Activated naive CD8-positive, alpha-beta T cell treated with anti-CD3 and anti-CD28 coated beads, Interleukin-2, amount 10 ng/mL, durations not matched to agents 7 days and 5 days (primary cell): ENCODE results near the gene PDGFRB. TPM values are rescaled to one million over a fixed set of nuclear protein-coding genes. Genes with fewer than 3 reads are reported as not detected.

Source experiments
- ATAC-seq: fragments of 150-1000 bp; cut with Tn5 transposase; one replicate; pipeline ENCODE4 v1.10.0; 2021; ENCODE audit warnings: low read depth, moderate library complexity
- POLR2A ChIA-PET: fragments of 350-600 bp; sonication (Branson Sonifier 250); formaldehyde crosslinking; loops from one replicate; lab custom pipeline; 2021; ENCODE audit warnings: antibody characterized with exemption; lab: Charles Lee
- DNase-seq: peaks from one replicate; pipeline ENCODE4 v3.0.0; 2021
- H3K27ac Mint-ChIP-seq: one replicate; pipeline ENCODE4 v1.8.0; 2022; ENCODE audit warnings: mild to moderate bottlenecking, mixed read lengths
- H3K27me3 Mint-ChIP-seq: one replicate; pipeline ENCODE4 v1.8.0; 2022; ENCODE audit warnings: mild to moderate bottlenecking, moderate library complexity, mixed read lengths
- H3K36me3 Mint-ChIP-seq: one replicate; pipeline ENCODE4 v1.8.0; 2021; ENCODE audit warnings: mild to moderate bottlenecking, mixed read lengths
- H3K4me1 Mint-ChIP-seq: one replicate; pipeline ENCODE4 v1.8.0; 2021; ENCODE audit warnings: mixed read lengths
- H3K4me3 Mint-ChIP-seq: one replicate; pipeline ENCODE4 v1.8.0; 2022; ENCODE audit warnings: mild to moderate bottlenecking, moderate library complexity, mixed read lengths
- H3K9me3 Mint-ChIP-seq: one replicate; pipeline ENCODE4 v1.8.0; 2021; ENCODE audit warnings: mixed read lengths
- total RNA-seq, 2 experiments: library from RNA; stranded (reverse); gene quantifications; one replicate each; pipeline ENCODE4 v1.2.3, GENCODE V29; 2021

The PDGFRB gene
- total RNA-seq, 2 experiments from 2014 or later = 33.4 to 41.5 TPM

GRCh38 chr5:150077996-150078801 is 77.4 kb downstream of the PDGFRB start:
- no peak for ATAC-seq
- Mint-ChIP-seq H3K4me1 (peaks cover 10% of the 10 kb centered on the region), H3K36me3 (no peaks in the 10 kb centered on the region), H3K4me3 (no peak overlapping the region), H3K27me3 (peaks cover 7% of the 10 kb centered on the region), H3K27ac (no peak overlapping the region), H3K9me3 (no peaks in the 10 kb centered on the region)
- POLR2A ChIA-PET = no interaction called here
- DNase-seq = no peak

- no peak overlapping the region for H3K4me3 Mint-ChIP-seq
- no peaks in the 10 kb centered on the region for H3K9me3 Mint-ChIP-seq
- H3K4me1 Mint-ChIP-seq = peaks cover 4% of the 10 kb centered on the region
- peaks cover 4% of the 10 kb centered on the region for H3K27me3 Mint-ChIP-seq
- POLR2A ChIA-PET = no interaction called here
- DNase-seq (no peak), ATAC-seq (no peak)
- no peaks in the 10 kb centered on the region for H3K36me3 Mint-ChIP-seq
- no peak overlapping the region for H3K27ac Mint-ChIP-seq
Observed at GRCh38 chr5:150077060-150077459, 78.6 kb downstream of the PDGFRB start.

GRCh38 chr5:150075806-150076205 is 79.8 kb downstream of the PDGFRB start:
- no peak overlapping the region for H3K27ac Mint-ChIP-seq
- ATAC-seq = no peak
- H3K9me3 Mint-ChIP-seq = no peaks in the 10 kb centered on the region
- H3K4me1 Mint-ChIP-seq = no peaks in the 10 kb centered on the region
- H3K4me3 Mint-ChIP-seq = no peak overlapping the region
- POLR2A ChIA-PET = no interaction called here
- H3K27me3 Mint-ChIP-seq = peaks cover 4% of the 10 kb centered on the region
- no peaks in the 10 kb centered on the region for H3K36me3 Mint-ChIP-seq
- no peak for DNase-seq

- DNase-seq = no peak
- Mint-ChIP-seq H3K4me1 (no peaks in the 10 kb centered on the region), H3K27ac (no peak overlapping the region), H3K27me3 (peaks cover 4% of the 10 kb centered on the region), H3K36me3 (no peaks in the 10 kb centered on the region), H3K4me3 (no peak overlapping the region), H3K9me3 (no peaks in the 10 kb centered on the region)
- POLR2A ChIA-PET = interaction anchor here (0.5 kb wide), 1 partner anchor 451 kb away, joined by 5 read pairs; no protein-coding TSS in a partner anchor
- ATAC-seq = no peak
Observed at GRCh38 chr5:150075233-150075632, 80.4 kb downstream of the PDGFRB start.

- POLR2A ChIA-PET = no interaction called here
- DNase-seq = no peak
- H3K27ac Mint-ChIP-seq = no peak overlapping the region
- H3K4me1 Mint-ChIP-seq = peaks cover under 1% of the 10 kb centered on the region
- no peaks in the 10 kb centered on the region for H3K36me3 Mint-ChIP-seq
- no peak for ATAC-seq
- H3K4me3 Mint-ChIP-seq = no peak overlapping the region
- H3K9me3 Mint-ChIP-seq = no peaks in the 10 kb centered on the region
- H3K27me3 Mint-ChIP-seq = peaks cover 3% of the 10 kb centered on the region
Observed at GRCh38 chr5:150073677-150074076, 82.0 kb downstream of the PDGFRB start.

- no peak overlapping the region for H3K27ac Mint-ChIP-seq
- H3K9me3 Mint-ChIP-seq = no peaks in the 10 kb centered on the region
- peaks cover 2% of the 10 kb centered on the region for H3K4me1 Mint-ChIP-seq
- no peaks in the 10 kb centered on the region for H3K27me3 Mint-ChIP-seq
- no peak for ATAC-seq
- DNase-seq = peak; percentile 9
- POLR2A ChIA-PET = no interaction called here
- no peaks in the 10 kb centered on the region for H3K36me3 Mint-ChIP-seq
- no peak overlapping the region for H3K4me3 Mint-ChIP-seq
Observed at GRCh38 chr5:150073086-150073625, 82.5 kb downstream of the PDGFRB start.

GRCh38 chr5:150070821-150071220 is 84.8 kb downstream of the PDGFRB start:
- POLR2A ChIA-PET = no interaction called here

GRCh38 chr5:150069672-150070627 is 85.7 kb downstream of the PDGFRB start:
- DNase-seq = peak; percentile 19
- Mint-ChIP-seq H3K4me3 (no peak overlapping the region), H3K27ac (no peak overlapping the region), H3K4me1 (peaks cover 13% of the 10 kb centered on the region), H3K27me3 (peaks cover under 1% of the 10 kb centered on the region), H3K36me3 (no peaks in the 10 kb centered on the region), H3K9me3 (no peaks in the 10 kb centered on the region)
- no peak for ATAC-seq
- POLR2A ChIA-PET = interaction anchor here (0.6 kb wide), 1 partner anchor 50 kb away, joined by 4 read pairs; no protein-coding TSS in a partner anchor

More at GRCh38 chr5:150070821-150071220, 84.8 kb downstream of the PDGFRB start:
- H3K9me3 Mint-ChIP-seq = no peaks in the 10 kb centered on the region
- H3K4me1 Mint-ChIP-seq = peaks cover 13% of the 10 kb centered on the region
- no peaks in the 10 kb centered on the region for H3K36me3 Mint-ChIP-seq
- DNase-seq (peak; percentile 9), ATAC-seq (no peak)
- H3K27me3 Mint-ChIP-seq = no peaks in the 10 kb centered on the region
- no peak overlapping the region for H3K4me3 Mint-ChIP-seq
- H3K27ac Mint-ChIP-seq = no peak overlapping the region

GRCh38 chr5:150068961-150069645 is 86.5 kb downstream of the PDGFRB start:
- Mint-ChIP-seq H3K27ac (no peak overlapping the region), H3K27me3 (peaks cover 6% of the 10 kb centered on the region), H3K4me3 (no peak overlapping the region), H3K36me3 (no peaks in the 10 kb centered on the region), H3K9me3 (no peaks in the 10 kb centered on the region), H3K4me1 (peaks cover 13% of the 10 kb centered on the region)
- ATAC-seq (no peak), DNase-seq (peak; percentile 7)
- POLR2A ChIA-PET = interaction anchor here (0.6 kb wide), 1 partner anchor 49 kb away, joined by 4 read pairs; no protein-coding TSS in a partner anchor

GRCh38 chr5:150068472-150068871 is 87.2 kb downstream of the PDGFRB start:
- H3K4me1 Mint-ChIP-seq = peaks cover 13% of the 10 kb centered on the region
- H3K36me3 Mint-ChIP-seq = no peaks in the 10 kb centered on the region
- no peak overlapping the region for H3K4me3 Mint-ChIP-seq
- POLR2A ChIA-PET = no interaction called here
- DNase-seq = no peak
- no peak overlapping the region for H3K27ac Mint-ChIP-seq
- no peaks in the 10 kb centered on the region for H3K9me3 Mint-ChIP-seq
- ATAC-seq = no peak
- H3K27me3 Mint-ChIP-seq = peaks cover 9% of the 10 kb centered on the region

- Mint-ChIP-seq H3K27me3 (peaks cover 11% of the 10 kb centered on the region), H3K36me3 (no peaks in the 10 kb centered on the region), H3K4me3 (no peak overlapping the region), H3K9me3 (no peaks in the 10 kb centered on the region), H3K4me1 (peaks cover 13% of the 10 kb centered on the region), H3K27ac (no peak overlapping the region)
- POLR2A ChIA-PET = no interaction called here
- ATAC-seq = no peak
- DNase-seq = no peak
Observed at GRCh38 chr5:150068071-150068470, 87.6 kb downstream of the PDGFRB start.

GRCh38 chr5:150067405-150067960 is 88.2 kb downstream of the PDGFRB start:
- H3K27me3 Mint-ChIP-seq = peaks cover 11% of the 10 kb centered on the region
- H3K27ac Mint-ChIP-seq = no peak overlapping the region
- peaks cover 13% of the 10 kb centered on the region for H3K4me1 Mint-ChIP-seq
- H3K4me3 Mint-ChIP-seq = no peak overlapping the region
- H3K36me3 Mint-ChIP-seq = no peaks in the 10 kb centered on the region
- ATAC-seq = peak; percentile 46
- POLR2A ChIA-PET = no interaction called here
- no peaks in the 10 kb centered on the region for H3K9me3 Mint-ChIP-seq
- DNase-seq = no peak
